Glomerular visceral epithelial cell (primary cell): ENCODE results near the gene DENND2C.
"Not testable (repeated sequence)": the region's sequence is repeated elsewhere in the genome, so short reads cannot be mapped to it uniquely, and the experiment has no call there.

Source experiments
- DNase-seq: peaks from one replicate; pipeline ENCODE4 v3.0.0-alpha.2; 2016; ENCODE audit errors: extremely low spot score

Gene DENND2C

DNA sequence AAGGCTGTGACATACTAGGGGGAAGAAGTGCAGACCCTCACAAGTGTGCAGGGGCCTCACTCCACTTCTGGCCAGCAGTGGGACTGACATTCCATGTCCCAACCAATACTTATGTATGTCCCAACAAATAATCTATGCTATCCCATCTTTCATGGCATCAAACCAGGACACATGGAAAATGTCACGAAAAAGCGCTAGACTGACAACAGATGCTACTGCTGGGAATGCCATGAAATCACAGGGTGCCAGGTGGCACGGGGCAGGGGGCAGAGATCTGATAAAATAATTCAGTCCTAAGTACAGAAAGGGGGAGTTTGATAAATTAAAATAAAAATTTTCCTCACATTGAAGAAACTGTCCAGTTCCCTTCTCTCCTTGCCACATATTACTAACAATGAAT, 60.8 kb downstream of the DENND2C start:
- no peak for DNase-seq

DNA sequence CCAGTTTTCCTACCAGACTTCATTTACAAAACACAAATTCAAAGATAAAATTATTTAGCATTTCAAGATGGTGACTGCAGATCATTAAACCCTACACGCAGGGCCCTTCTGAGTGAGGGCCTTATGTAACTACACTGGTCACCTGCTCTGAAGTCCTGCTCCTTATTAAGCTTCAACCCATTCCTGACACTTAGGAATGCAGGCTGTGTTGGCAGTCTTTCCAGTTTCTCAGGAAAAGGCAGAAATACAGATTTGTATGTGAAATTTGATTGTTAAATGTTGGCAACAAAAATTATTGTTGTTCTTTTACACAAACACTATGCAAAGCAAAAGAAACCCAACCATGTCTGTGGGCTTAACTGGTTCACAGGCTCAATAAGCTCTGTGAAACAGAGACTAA, 62.6 kb downstream of the DENND2C start:
- DNase-seq, result no peak

GRCh38 chr1:114597949-114598348, 71.9 kb downstream of the DENND2C start:
- DNase-seq, result no peak

DNA sequence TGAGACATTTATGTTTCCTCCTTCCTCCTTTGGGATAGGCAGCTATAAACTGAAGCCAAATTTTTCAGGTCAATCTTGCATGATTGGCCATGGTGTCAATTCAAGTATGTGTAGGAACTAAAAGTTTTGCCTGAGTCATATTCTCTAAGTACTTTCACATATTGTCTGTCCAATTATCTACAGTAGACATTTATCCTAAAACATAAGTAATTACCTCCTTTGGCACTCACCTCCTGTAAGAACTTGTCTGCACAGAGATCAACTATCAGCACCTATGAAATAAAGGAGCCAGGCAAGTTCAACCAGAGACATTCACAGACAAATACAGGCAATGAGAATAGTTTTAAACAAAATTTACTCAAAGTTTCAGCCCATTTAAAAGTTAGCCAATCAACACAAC, 74.2 kb downstream of the DENND2C start:
- no peak for DNase-seq

GRCh38 chr1:114594046-114594445, 75.8 kb downstream of the DENND2C start:
- no peak for DNase-seq

GRCh38 chr1:114589122-114589521, 80.7 kb downstream of the DENND2C start:
- DNase-seq, result no peak

DNA sequence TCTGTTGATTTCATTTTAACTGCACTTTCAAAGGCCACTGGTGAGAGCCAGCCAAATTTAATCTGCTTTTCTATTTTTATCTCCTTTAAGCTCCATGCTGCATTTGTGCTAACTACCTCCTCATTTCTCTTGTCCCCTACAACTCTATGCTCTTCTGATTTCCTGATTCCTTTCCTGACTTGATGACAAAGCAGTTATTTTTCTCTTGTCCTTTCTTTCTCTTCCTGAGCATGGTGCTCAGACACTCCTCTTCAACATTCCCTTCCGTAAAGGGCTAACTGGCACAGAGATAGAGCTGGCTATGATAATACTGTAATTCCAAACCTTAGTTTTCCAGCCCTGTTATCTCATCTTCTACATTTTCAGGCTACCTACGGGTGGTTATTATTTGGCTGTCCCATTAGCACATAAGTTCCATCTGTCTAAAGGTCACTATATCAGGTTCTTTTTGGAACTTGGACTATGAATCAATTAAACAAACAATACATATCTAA, 81.6 kb downstream of the DENND2C start:
- DNase-seq, result no peak

DNA sequence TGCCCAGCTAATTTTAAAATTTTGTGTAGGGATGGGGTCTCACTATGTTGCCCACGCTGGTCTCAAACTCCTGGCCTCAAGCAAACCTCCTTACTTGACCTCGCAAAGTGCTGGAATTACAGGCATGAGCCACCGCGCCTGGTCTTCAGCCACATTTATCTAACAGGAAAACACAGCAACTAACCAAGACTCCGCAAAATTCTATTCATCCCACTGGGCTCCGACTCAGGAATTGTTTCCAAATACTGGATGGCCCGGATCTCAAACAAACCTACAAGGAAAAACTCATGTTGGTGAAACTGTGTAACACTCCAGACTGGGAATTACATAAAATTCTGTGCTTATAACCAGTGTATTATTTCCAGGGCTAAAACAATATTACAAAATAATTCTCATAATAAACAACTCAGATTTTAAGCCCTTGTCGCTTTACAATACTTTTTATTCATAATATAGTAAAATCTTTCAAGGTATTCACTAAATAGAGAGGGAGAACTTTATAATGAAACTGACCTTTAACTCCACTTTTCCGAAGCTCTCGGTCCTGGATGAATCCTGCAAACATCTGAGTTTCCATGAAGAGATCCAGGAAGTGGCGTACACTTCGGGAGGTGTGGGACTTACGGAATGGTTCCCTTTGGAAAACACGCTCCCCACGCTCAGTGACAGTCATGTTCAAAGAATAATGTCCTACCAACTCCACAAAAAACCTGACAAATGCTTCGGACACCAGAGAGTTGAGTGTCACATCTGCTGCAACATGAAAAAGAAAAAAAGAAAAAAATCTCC, 82.5 kb downstream of the DENND2C start:
- no peak for DNase-seq

DNA sequence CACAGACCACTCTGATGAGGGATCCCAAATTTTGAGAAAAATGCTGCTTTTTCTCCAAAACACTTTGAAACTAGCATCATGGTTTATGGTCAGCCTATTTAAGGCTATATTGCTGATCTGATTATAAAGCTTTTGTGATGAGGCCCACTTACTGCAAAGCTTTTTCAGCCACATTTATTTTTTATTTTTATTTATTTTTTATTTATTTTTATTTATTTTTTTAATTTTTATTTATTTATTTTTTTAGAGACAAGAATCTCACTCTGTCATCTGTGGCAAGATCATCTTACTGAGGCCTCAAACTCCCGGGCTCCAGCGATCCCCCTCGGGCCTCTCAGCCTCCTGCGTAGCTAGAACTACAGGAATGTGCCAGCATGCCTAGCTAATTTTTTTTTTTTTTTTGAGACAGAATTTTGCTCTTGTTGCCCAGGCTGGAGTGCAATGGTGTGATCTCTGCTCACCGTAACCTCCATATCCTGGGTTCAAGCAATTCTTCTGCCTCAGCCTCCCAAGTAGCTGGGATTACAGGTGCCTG, 83.3 kb downstream of the DENND2C start:
- DNase-seq, result no peak

DNA sequence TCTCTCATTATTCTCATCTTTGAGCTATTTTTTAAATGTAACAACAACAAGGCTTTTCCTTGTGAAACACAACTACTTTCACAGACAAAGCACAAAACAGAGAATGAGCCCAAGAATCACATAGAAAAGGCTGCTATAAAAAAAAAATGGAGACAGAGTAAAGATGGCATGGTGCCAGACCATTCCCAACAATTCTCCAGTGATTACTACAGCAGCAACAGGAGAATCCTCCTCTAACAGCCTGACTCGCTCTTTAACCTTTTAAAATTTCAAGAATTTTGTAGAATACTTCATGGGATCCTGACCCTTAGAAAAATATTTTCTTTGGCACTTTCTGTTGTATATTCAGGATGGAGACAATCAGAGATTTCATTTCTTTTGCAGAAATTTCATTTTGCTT, 84.6 kb downstream of the DENND2C start:
- DNase-seq, result peak; percentile 16

DNA sequence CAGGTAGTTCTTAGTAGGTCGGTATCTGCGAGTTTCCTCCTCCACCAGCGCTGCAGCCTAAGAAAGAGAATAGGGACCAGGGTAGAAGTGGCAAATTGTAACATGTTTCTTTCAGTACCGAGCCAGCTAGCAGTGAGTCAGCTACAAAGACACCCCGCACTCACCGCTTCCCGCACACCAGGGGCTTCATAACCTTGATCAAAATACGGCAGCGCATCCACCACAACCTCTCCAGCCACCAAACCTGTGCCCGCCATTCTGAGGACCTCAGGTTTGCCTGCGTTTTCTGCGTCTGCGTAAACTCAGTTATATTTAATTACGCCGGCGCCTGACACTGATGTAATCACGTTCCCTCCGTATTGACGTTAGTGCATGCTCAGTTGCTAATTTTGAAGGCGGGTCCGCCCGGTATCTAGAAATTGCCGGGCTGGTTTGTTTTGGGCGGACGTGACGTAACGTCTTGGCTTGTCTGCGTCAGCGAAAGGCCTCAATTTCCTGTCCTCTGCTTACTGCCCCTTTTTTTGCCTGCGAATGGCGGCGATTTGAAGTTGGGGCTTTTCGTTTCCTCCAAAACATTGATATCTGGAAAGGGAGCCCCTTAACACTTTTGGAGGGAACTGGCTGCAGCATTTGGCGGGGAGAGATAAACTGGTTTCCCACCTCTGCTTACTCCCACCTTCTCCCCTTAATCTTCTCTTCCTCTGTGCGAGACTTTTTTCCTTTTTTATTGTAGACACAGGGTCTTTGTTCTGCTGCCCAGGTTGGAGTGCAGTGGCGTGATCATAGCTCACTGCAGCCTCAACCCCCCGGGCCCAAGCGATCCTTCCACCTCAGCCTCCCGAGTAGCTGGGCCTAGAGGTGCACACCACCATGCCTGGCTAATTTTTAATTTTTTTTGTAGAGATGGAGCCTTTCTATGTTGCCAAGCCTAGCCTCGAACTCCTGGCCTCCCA, 88.2 kb downstream of the DENND2C start, which contains the start of gene BCAS2:
Gene BCAS2 (minus strand): TSS at position 281 of the 953 bp plus-strand sequence. CDS start 24 bp downstream, at position 257.
- peak; percentile 97 for DNase-seq

DNA sequence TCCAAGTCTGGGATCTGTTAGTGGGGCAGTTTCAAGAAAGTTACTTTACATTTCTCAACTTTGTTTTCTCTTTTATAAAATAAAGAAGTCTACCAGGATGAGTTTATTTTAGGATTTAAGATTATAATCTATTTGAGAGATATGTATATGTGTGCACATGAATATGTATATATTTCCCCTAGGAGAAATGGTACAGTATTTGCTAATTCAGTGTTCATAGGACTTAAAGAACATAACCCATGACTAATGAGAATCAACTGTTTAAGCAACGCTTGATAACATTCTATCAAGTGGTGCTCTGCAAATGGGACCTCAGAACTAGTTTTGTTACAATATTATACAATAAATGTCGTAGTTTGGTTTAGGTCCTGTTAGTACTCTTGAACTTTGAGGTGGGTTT, 95.5 kb downstream of the DENND2C start:
- DNase-seq, result no peak

DNA sequence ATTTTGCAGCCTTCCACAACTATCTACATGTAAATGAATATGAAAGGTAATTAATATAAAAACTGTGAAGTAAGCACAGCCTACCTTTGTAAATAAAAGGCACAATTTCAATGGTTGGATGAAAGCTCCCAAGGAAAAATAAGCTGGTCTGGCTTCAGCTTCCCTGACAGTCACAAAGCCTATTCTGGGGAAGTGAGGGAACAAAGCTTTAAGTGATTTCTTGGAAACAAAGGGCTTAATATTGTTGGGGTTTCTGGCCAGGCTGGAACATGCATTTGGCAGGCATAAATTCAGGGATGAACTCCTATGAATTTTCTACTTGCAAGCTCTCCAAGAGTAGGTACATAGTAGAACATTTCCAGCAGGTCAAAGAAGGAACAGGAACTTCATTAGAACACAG, 105.7 kb downstream of the DENND2C start:
- DNase-seq, result no peak

DNA sequence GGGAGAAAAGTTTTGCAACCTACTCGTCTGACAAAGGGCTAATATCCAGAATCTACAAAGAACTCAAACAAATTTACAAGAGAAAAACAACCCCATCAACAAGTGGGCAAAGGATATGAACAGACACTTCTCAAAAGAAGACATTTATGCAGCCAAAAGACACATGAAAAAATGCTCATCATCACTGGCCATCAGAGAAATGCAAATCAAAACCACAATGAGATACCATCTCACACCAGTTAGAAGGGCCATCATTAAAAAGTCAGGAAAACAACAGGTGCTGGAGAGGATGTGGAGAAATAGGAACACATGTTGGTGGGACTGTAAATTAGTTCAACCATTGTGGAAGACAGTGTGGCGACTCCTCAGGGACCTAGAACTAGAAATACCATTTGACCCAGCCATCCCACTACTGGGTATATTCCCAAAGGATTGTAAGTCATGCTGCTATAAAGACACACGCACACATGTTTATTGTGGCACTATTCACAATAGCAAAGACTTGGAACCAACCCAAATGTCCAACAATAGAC, 106.8 kb downstream of the DENND2C start:
- not testable (repeated sequence) for DNase-seq

GRCh38 chr1:114561333-114561732, 108.5 kb downstream of the DENND2C start:
- DNase-seq, result no peak

DNA sequence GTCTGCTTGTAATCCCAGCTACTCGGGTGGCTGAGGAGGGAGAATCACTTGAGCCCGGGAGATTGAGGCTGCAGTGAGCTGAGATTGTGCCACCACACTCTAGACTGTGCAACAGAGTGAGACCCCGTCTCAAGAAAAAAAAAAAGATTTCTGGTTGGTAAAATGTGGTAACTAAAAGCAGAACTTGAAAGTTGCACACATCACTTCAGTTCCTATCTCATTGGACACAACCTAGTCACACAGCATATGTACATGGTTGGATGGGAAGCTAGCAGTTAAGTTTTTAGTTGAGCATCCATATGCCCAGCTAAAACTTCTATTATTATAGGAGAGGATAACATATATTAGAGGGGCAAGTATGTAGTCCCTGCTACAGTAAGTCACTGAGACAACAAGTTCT, 110.5 kb downstream of the DENND2C start:
- no peak for DNase-seq

DNA sequence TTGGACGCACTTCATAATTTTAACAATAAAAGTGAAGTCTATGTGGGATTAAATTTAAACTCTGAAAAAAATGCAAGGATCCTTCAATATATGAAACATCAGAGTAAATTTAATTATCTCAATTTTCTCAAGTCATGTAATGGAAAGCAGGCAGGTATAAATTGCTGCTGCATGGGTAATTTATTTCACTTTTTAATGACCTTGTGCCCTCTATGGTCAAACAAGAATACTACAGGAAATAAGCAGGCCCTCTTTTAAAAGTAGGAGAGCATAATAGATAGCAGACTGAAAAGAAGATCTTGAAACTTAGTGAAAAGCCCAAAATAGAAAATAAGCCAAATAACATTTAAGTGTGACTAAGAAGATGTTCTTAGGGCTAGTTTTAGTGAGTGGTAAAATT, 111.3 kb downstream of the DENND2C start:
- DNase-seq, result no peak

DNA sequence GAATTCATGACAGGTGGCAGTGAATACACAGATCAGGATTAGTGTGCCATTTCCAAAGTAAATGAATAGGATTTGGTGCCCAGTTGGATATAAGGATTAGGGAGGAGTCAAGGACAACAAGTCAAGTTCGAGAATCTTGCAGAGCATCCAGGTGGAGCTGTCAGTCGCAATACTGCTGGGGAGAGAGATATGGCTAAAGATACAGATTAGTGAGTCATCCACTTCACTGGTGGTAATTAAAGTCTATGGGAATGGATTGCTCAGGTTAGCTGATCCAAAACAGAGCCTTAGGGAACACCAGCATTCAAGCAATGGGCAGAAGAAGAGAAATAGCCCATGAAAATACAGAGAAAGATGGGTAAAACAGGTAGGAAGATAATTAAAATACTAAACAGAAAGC, 115.3 kb downstream of the DENND2C start:
- DNase-seq, result no peak

GRCh38 chr1:114552106-114552639, 117.7 kb downstream of the DENND2C start:
- no peak for DNase-seq

DNA sequence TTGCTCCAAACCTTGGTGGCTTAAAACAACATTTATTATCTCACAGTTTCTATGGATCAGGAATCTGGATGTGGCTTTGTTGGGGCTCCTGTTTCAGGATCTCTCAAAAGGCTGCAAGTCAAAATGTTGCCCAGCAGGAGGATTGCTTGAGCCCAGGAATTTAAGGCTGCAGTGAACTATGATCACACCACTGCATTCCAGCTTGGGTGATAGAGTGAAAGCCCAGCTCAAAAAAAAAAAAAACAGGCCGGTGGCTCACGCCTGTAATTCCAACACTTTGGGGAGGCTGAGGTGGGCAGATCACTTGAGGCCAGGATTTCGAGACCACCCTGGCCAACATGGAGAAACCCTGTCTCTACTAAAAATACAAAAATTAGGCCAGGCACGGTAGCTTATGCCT, 118.4 kb downstream of the DENND2C start:
- DNase-seq, result no peak

DNA sequence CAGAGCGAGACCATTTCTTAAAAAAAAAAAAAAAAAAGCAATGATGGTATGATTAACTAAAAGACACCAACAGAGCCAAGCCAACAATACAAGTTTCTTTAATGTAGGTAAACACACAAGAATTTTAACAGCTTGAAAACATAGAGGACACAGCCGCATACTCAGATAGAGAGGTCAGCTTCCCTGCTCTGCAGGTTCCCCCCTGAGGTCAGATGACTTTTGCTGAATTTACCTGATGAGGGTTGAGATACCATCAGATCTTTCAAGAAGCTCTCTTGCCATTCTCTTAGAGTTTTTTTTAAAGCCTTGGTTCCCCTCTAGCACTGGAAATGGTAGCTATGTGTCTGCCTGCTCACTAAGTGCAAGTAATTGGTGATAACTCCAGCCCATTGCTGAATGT, 119.5 kb downstream of the DENND2C start:
- no peak for DNase-seq

- peak; percentile 21 for DNase-seq
These were observed 120.7 kb downstream of the DENND2C start for GRCh38 chr1:114549137-114549536.
